Esophagus (tissue), 2 donors: ENCODE data around the gene TAC3. TPM values are rescaled to one million over a fixed set of nuclear protein-coding genes. Genes with fewer than 3 reads are reported as not detected.
"Not testable (repeated sequence)": the region's sequence is repeated elsewhere in the genome, so short reads cannot be mapped to it uniquely, and the experiment has no call there.

Experiments used
- H3K27ac ChIP-seq, 2 donors: one replicate each; pipeline ENCODE4 v1.5.1; 2013; ENCODE audit warnings: low read depth in 2 of 2, mild to moderate bottlenecking in 2 of 2, inconsistent platforms in 1 of 2, low read length in 1 of 2, moderate library complexity in 1 of 2
- H3K27me3 ChIP-seq, 2 donors: one replicate each; pipeline ENCODE4 v1.6.1; 2013; ENCODE audit warnings: low read length in 2 of 2, control low read depth in 1 of 2, mild to moderate bottlenecking in 1 of 2; ENCODE audit not compliant: insufficient read depth in 2 of 2, control insufficient read depth in 1 of 2
- H3K36me3 ChIP-seq, 2 donors: one replicate each; pipeline ENCODE4 v1.6.1; 2013; ENCODE audit warnings: low read length in 1 of 2; ENCODE audit not compliant: control insufficient read depth in 2 of 2, insufficient read depth in 2 of 2
- H3K4me1 ChIP-seq, 2 donors: one replicate each; pipeline ENCODE4 v1.6.1; 2013; ENCODE audit warnings: low read length in 1 of 2; ENCODE audit not compliant: control insufficient read depth in 2 of 2, insufficient read depth in 2 of 2
- H3K4me3 ChIP-seq, 2 donors: one replicate each; pipeline ENCODE4 v1.5.1; 2013; ENCODE audit warnings: low read length in 2 of 2, mild to moderate bottlenecking in 2 of 2, low read depth in 1 of 2, moderate library complexity in 1 of 2
- H3K9me3 ChIP-seq, 2 donors: one replicate each; pipeline ENCODE4 v1.6.1; 2013; ENCODE audit warnings: mild to moderate bottlenecking in 2 of 2, low read depth in 1 of 2, low read length in 1 of 2, moderate library complexity in 1 of 2; ENCODE audit not compliant: control insufficient read depth in 2 of 2, insufficient read depth in 1 of 2
- WGBS, 2 donors: extraction: QIAGEN DNeasy Blood & Tissue Kit; methylation state at CpG; one replicate each; pipeline ENCODE4 v1.1.7; 2013; 5-methylcytosine and 5-hydroxymethylcytosine counted together
- polyA plus RNA-seq, 2 donors: library from polyadenylated mRNA; stranded (reverse); fragments of 200-250 nt; gene quantifications; one replicate each; pipeline ENCODE4 v1.2.3, GENCODE V29; 2013
- donor health status: healthy with polysubstance abuse.
- donor health status: Bipolar disorder and iron deficiency.

Gene TAC3
- polyA plus RNA-seq, 2 donors: 0.16 TPM; not detected in 1

- not testable (repeated sequence) for H3K4me3 ChIP-seq, H3K27ac ChIP-seq, H3K9me3 ChIP-seq, H3K36me3 ChIP-seq, H3K4me1 ChIP-seq, H3K27me3 ChIP-seq
- 83 to 88% methylated on average over 5 of the region's 5 CpGs for WGBS, 2 donors
These were observed 6.0 kb upstream of the TAC3 start for GRCh38 chr12:57022324-57022723.

DNA sequence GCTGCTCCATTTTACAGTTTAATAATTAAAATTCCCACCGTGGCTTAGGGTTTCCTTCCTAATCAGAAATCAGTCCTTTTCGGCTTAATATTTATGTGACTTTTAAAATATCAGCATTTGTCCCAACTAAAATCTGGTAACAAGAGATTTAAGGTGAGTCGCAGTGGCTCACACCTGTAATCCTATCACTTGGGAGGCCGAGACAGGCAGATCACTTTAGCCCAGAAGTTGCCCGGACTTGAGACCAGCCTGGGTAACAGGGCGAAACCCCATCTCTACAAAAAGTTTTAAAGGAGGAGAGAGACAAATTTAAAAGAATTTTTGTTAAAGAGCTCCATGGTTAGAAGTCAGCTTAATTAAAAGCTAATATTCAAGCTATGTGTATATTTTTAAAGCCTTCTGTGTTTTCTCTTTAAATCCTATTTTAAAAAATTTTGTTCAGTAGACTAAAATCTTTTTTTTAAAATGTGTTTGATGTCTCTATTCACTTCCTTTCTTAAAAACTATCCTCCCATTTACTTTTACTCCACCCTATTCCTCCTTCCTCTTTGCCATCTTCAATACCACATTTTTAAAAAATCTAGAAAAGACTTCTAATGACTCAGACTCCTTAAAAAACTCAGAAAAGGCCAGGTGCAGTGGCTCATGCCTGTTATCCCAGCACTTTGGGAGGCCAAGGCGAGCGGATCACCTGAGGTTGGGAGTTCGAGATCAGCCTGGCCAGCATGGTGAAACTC, 3.8 kb upstream of the TAC3 start:
- Histone ChIP-seq H3K9me3 (no peaks in the 10 kb centered on the region), H3K27ac (no peak overlapping the region), H3K36me3 (no peaks in the 10 kb centered on the region), H3K4me1 (no peaks in the 10 kb centered on the region), H3K4me3 (no peak overlapping the region), H3K27me3 (no peaks in the 10 kb centered on the region)
- WGBS, 2 donors: 79 to 80% methylated on average over 9 of the region's 9 CpGs

GRCh38 chr12:57018906-57019305, 2.6 kb upstream of the TAC3 start:
- Histone ChIP-seq H3K27me3 (no peaks in the 10 kb centered on the region), H3K9me3 (no peaks in the 10 kb centered on the region), H3K4me1 (no peaks in the 10 kb centered on the region), H3K36me3 (no peaks in the 10 kb centered on the region), H3K27ac (no peak overlapping the region), H3K4me3 (no peak overlapping the region)
- WGBS, 2 donors: 89 to 93% methylated on average over 1 of the region's 1 CpG

DNA sequence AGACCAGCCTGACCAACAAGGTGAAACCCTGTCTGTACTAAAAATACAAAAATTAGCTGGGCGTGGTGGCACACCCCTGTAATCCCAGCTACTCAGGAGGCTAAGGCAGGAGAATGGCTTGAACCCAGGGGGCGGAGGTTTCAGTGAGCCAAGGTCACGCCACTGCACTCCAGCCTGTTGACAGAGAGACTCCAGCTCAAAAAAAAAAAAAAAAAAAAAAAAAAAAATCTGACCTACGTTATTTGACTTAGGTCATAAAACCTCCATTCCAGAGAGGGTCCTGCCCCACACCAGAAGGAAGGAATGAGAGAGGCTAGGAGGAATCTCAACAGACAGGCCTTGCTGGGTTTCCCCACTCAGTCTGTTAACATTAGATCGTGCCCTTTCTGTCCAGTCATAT, 2.0 kb upstream of the TAC3 start:
- H3K27me3 ChIP-seq, H3K4me3 ChIP-seq, H3K36me3 ChIP-seq, H3K4me1 ChIP-seq, H3K27ac ChIP-seq, H3K9me3 ChIP-seq: not testable (repeated sequence)
- WGBS, 2 donors: 74 to 80% methylated on average over 4 to 5 of the region's 5 CpGs

GRCh38 chr12:57012600-57013465, 3.5 kb downstream of the TAC3 start:
- no peaks in the 10 kb centered on the region for H3K36me3 ChIP-seq
- H3K9me3 ChIP-seq: no peaks in the 10 kb centered on the region
- no peak overlapping the region for H3K4me3 ChIP-seq
- no peaks in the 10 kb centered on the region for H3K4me1 ChIP-seq
- whole genome bisulfite sequencing, 2 donors: 73 to 80% methylated on average over 7 of the region's 7 CpGs
- no peaks in the 10 kb centered on the region for H3K27me3 ChIP-seq
- H3K27ac ChIP-seq: no peak overlapping the region

- H3K36me3 ChIP-seq: no peaks in the 10 kb centered on the region
- no peak overlapping the region for H3K4me3 ChIP-seq
- H3K4me1 ChIP-seq: peaks cover 0 to 4% of the 10 kb centered on the region in 2 donors
- H3K27me3 ChIP-seq: no peaks in the 10 kb centered on the region
- no peaks in the 10 kb centered on the region for H3K9me3 ChIP-seq
- no peak overlapping the region for H3K27ac ChIP-seq
- 66 to 70% methylated on average over 12 of the region's 12 CpGs for WGBS, 2 donors
These were observed 4.6 kb downstream of the TAC3 start for GRCh38 chr12:57011438-57012424.

- H3K27ac ChIP-seq: no peak overlapping the region
- no peaks in the 10 kb centered on the region for H3K9me3 ChIP-seq
- no peaks in the 10 kb centered on the region for H3K27me3 ChIP-seq
- H3K4me1 ChIP-seq: peaks cover 0 to 5% of the 10 kb centered on the region in 2 donors
- WGBS, 2 donors: 88 to 93% methylated on average over 4 of the region's 4 CpGs
- H3K4me3 ChIP-seq: no peak overlapping the region
- H3K36me3 ChIP-seq: no peaks in the 10 kb centered on the region
These were observed 5.6 kb downstream of the TAC3 start for GRCh38 chr12:57010627-57011247.

- no peaks in the 10 kb centered on the region for H3K27me3 ChIP-seq
- H3K4me1 ChIP-seq: peaks cover 0 to 5% of the 10 kb centered on the region in 2 donors
- H3K36me3 ChIP-seq: no peaks in the 10 kb centered on the region
- 93 to 94% methylated on average over 5 of the region's 5 CpGs for WGBS, 2 donors
- H3K9me3 ChIP-seq: no peaks in the 10 kb centered on the region
- H3K27ac ChIP-seq: no peak overlapping the region
- no peak overlapping the region for H3K4me3 ChIP-seq
These were observed 6.2 kb downstream of the TAC3 start for GRCh38 chr12:57009949-57010626.
